ENCODE measurements around the gene STK24. TPM values are rescaled to one million over a fixed set of nuclear protein-coding genes. Genes with fewer than 3 reads are reported as not detected.

The STK24 gene
- total and polyA plus RNA-seq, 2 of the 8 experiments (the other 6 are each of a cell fraction or from before 2014, with no cell fraction given) = 62.8 to 143 TPM

- TF ChIP-seq CHD7 (IDR thresholded peaks at IDR 0.05; ENCODE audit: insufficient replicate concordance, low read length) (no peak), HDAC6 (IDR thresholded peaks at IDR 0.05; ENCODE audit: low read depth, low read length) (no peak), POLR2A (IDR thresholded peaks at IDR 0.05; ENCODE audit: control extremely low read depth in 1 of 2, low read depth in 2 of 2, low read length in 2 of 2) (no peak), SUZ12 (IDR thresholded peaks at IDR 0.05; ENCODE audit: low read length) (no peak)
These were observed 103.6 kb downstream of the STK24 start (continued) for GRCh38 chr13:98473135-98473787.
